Stimulated activated CD8-positive, alpha-beta memory T cell treated with anti-CD3 and anti-CD28 coated beads, Interleukin-4, amount 100 ng/mL, for 48 hours (primary cell): Measurements from ENCODE around the gene SH3GL1.
A peak's percentile ranks its signal among the peaks of the same experiment; 100 is the strongest.

ENCODE experiments used
- DNase-seq: peaks from one replicate; pipeline ENCODE4 v3.0.0-alpha.2; 2020

The SH3GL1 gene

GRCh38 chr19:4375164-4376027 is 25.0 kb downstream of the SH3GL1 start:
- no peak for DNase-seq

DNA sequence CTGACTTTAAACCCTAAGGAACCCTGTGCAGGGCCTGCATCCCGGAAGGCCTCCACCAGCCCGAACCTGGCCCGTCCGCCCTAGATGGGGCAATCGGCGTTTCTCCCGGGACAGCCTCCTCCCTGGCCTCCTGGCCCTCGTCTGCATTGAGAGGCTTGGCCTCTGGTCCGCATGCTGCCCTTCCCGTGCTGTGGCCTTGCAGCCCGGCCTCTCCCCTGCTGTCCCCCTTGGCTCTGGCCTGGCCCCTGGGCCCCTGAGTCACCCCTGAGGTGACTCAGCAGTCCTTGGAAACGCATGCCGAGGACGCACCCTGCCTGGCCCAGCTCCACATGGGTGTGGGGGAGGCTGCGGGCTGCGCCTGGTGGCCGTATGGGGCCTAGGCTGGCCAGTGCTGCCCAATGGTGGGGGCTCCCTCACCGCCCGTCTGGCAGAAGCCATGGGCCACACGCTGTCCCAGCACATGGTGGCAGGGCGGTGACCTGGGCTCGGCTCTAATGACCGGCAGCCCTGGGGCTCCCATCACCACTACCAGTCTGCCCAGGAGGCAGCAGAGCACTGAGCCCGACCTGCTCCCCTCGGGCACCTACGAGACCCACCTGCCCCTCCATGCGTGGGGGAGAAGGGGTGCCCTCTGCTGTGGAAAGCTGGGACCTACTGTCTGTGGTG is 25.7 kb downstream of the SH3GL1 start:
- DNase-seq: no peak

DNA sequence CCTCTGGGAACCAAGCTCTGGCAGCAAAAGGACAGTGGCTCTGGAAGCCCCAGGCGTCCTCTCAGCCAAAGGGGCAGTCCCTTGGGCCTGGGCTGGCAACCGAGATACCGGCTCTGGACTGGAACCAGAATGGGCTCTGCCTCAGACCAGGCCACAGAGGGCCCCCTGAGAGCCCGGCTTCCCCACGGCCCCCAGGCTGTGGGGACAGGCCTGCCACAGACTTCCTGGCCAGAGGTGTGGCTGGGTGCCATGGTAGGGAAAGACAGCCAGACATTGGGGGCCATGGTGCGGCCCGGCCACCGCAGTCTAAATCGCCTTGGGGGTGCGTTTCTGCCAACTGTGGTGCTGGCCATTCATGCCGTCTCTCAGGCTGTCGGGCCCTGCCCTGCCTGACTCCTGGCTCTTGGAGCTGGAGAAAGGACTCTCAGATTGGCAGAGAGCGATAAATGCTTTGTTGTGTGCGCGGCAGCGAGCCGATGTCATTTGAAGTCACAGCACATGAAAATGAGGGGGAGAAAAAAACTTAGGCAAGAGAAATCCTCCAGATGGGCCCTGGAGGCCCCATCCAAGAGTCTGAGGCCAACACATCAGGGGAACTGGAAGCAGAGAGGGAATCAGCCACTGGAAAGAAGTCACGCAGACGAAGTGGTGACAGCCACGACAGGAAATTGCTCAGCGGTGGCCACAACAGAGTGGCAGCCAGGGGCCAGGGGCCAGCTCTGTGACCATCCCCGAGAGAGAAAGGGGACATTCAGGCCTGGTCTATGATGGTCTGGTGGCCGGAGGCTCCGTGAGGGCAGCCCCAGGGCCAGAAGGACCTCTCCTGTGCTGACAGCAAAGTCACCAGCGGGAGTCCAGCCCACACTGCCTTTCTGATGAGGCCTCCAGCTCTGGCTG is 26.5 kb downstream of the SH3GL1 start:
- no peak for DNase-seq

GRCh38 chr19:4373013-4373367 is 27.4 kb downstream of the SH3GL1 start:
- DNase-seq: no peak

DNA sequence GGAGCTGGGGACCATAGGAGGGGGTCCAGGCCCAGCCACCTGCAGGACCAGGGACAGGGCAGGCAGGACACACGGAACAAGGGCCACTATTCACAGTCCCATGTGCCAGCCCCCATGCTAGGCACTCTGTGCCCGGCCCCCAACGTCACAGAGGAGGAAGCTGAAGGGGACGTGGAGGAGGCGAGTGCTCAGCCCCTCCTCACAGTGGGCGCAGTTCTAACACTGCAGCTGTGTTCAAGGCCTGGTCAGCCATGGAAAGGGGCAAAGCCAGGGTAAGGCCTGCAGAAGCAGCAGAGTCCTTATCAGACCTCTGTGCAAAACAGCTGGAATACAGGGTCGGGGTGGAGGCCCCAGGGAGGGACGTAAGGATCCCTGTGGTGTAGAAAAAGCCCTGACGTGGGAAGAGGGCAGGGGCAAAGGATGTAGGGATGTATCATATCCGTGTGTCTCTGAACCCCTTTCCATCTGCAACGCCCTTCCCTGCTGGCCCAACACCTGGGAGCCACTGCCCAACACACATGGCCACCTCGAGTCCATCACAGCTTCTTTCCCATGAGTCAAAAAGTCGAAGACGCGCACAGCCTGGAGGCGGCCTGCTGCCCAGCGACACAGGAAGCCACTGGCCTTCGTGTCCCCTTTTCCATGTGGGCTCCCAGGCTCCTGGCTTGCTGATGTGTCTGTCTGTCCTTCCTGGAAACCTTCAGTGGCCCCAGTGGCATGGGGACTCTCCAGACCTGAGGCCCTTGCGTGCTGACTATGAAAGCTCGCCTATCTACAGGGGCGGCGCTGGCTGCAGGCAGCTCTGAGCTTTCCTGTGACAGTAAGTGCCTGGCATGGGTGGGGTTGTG is 28.0 kb downstream of the SH3GL1 start:
- DNase-seq: no peak

- DNase-seq: no peak
Measured at GRCh38 chr19:4371247-4372164, 28.8 kb downstream of the SH3GL1 start.

GRCh38 chr19:4370418-4371041 is 29.8 kb downstream of the SH3GL1 start:
- no peak for DNase-seq

GRCh38 chr19:4369888-4370260 is 30.5 kb downstream of the SH3GL1 start:
- DNase-seq: peak; percentile 84

GRCh38 chr19:4369109-4369887 is 31.0 kb downstream of the SH3GL1 start:
- peak; percentile 81 for DNase-seq

DNA sequence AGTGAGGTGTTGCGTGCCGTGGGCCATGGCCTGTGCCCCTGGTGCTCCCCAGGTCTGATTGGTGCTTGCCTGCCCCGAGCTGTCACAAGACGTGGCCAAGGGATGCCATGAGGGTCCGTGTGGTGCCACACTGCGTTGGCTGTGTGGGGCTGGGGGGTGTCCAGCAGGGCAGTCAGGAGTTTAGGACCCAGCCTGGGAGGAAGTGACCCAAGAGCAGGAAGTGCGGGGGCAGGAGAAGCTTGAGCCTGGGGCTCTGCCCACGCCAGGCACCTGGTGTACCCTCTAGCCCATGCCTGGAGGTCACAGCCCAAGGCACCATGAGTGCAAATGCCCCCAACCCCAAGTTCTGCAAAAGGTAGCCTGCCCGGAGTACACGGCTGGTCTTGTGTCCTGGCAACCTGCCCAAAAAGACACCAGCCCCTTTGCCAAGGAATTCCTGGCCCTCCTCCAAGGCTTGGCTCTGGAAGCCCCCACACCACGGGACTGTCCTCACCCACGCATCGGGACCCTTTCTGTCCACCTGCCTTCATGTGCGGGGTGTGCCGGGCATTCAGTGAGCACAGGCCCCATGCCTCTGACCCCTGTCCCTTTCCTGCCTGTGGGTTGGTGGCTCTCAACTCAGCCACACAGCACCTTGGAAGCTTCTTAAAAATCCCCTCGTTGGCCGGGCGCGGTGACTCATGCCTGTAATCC is 32.1 kb downstream of the SH3GL1 start:
- DNase-seq: no peak

GRCh38 chr19:4367781-4368127 is 32.6 kb downstream of the SH3GL1 start:
- DNase-seq: no peak

GRCh38 chr19:4367336-4367723 is 33.0 kb downstream of the SH3GL1 start:
- DNase-seq: no peak

GRCh38 chr19:4366666-4367335 is 33.5 kb downstream of the SH3GL1 start:
- no peak for DNase-seq

DNA sequence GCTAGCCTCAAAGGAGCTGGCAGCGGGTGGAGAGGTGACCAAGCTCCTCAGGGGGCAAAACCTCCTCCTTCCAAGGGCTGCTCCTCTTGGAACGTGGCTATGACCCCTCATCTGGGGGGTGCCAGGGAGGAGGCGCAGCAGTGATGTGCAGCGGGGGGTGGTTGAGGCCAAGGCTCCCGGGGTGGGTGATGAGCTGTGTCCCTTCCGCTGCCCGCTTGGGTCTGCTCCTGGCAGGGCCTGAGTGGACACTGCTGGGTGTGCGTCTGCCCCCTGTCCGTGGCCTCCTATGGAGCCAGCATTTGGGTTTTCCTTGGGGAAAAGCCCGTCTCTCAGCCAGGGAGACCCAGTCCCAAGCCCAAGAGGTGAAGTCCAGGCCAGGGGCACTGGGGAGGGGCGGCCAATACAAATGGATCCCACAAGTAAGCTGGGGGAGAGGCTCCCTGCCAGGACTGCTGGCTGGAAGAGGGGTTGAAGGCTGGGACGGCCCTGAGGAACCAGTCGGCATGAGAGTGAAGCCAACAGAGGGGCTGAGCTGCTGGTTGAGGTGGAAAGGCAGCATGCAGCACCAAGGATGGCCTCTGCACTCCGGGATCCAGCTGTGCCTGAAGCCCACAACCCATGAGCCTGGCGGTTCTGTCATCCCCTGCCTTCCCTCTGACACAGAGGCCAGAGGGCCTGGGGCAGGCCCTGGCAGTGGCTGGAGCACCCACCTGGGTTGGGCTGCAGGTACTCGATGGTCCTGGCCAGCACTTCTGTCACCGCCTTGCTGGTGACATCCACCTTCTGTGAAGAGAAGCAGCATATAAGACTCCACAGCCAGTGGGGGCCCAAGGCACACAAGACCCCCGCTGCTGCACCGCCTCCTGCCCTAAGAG is 34.3 kb downstream of the SH3GL1 start:
- DNase-seq: no peak

DNA sequence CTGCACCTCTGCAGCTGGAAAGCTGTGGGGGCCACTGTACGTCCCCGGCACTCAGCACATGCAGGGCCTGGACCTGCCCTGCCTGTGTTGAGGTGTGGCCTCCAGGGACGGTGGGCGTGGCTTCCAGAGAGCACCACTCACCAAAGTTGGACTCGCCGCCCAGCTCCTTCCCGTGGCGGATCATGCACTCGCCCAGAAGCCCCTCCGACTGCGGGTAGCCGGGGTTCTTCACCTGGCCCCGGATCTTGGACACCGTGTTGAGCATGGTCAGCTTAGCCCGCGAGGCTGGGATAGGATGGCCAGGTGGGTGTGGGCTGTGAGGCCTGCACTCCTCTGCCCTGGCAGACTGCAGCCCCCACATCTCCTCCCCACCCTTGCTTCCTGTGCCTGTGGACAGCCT is 35.0 kb downstream of the SH3GL1 start:
- DNase-seq: no peak

DNA sequence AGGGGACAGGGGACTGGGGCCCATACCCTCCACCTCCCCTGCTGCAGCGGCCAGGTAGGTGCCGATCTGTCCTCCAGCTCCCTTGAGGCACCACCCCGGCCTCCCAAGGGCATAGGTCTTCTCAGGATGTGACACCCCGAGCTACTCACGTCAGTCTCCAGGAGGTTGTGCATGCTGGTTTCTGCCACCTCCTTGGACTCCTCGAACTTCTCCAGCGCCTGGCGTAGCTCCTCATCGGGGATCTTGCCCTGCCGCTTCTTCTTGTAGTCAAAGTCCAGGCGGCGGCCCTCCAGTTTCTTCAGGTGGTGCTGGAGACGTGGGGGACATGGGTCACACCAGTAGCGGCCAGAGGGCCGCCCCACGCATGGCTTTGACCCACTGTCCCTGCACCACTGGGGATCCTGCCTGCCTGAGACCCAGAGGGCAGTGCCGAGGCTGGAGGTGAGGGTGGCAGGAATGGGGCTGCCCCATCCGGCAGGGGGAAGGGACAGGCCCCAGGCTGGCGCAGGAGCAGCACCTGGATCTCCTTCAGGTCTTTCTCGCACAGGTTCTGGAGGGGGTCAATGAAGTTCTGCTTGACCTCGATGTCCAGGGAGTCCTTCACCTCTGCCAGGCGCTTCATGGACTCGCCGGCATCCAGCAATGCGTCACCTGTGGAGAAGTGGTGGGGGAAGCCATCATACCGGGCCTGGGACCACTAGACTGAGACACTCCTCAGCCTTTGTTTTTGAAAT is 36.6 kb downstream of the SH3GL1 start:
- no peak for DNase-seq

DNA sequence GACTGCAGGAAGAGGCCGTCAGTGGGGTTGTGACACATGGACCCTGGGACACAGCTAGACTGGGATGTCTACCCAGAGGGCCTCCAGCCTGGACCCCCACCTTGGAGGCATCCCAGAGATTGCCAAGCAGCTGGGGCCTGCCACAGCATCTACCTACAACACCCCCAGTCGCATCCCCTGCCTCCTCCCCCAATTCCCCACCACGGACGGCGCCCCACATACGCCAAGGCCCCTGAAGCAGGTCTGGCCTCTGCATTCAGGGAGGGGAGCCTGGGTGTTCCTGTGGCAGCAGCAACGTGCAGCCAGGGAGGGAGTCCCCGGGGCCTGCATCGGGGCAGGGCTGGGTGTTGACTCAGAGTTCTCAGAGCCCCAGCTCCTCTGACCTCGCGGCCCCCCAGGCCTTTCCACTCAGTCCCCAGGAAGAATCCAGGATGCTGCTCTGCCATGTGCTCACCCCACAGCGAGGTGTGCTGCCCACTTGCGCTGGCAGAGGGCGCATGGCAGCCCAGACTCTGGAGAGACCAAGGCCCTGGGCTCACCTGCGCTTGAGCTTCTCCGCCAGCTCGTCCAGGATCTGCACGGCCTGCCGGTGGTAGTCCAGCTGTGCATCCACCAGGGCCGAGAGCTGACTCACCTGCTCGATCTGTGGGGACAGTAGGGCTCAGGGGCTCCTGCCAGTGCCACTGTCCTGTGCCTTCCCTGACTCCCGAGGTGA is 37.4 kb downstream of the SH3GL1 start:
- no peak for DNase-seq
